Osteoblast (primary cell): ENCODE measurements around the gene GRIN2D. TPM values are rescaled to one million over a fixed set of nuclear protein-coding genes. Genes with fewer than 3 reads are reported as not detected.
"Not testable (repeated sequence)": the region's sequence is repeated elsewhere in the genome, so short reads cannot be mapped to it uniquely, and the experiment has no call there.

Experiments
- DNase-seq: peaks from one replicate; pipeline ENCODE4 v3.0.0; 2011; ENCODE audit warnings: low spot score, mixed read lengths; ENCODE audit not compliant: insufficient read length; ENCODE audit errors: missing footprints
- H2AFZ ChIP-seq: 2 replicates; pipeline ENCODE4 v1.6.0; 2011; ENCODE audit warnings: mild to moderate bottlenecking, low read length
- H3K27ac ChIP-seq: 2 replicates; pipeline ENCODE4 v1.5.1; 2011; ENCODE audit warnings: mild to moderate bottlenecking, low read depth, low read length, moderate library complexity
- H3K27me3 ChIP-seq: 2 replicates; pipeline ENCODE4 v1.6.0; 2012; ENCODE audit warnings: mild to moderate bottlenecking, control low read depth, inconsistent platforms, low read length, moderate library complexity; ENCODE audit not compliant: insufficient read depth
- H3K36me3 ChIP-seq: 2 replicates; pipeline ENCODE4 v1.5.1; 2011; ENCODE audit warnings: mild to moderate bottlenecking, low read length, control low read depth, moderate library complexity; ENCODE audit not compliant: insufficient read depth
- H3K4me1 ChIP-seq: 2 replicates; pipeline ENCODE4 v1.5.1; 2011; ENCODE audit warnings: mild to moderate bottlenecking, low read length, control low read depth, moderate library complexity; ENCODE audit not compliant: insufficient read depth
- H3K4me2 ChIP-seq: 2 replicates; pipeline ENCODE4 v1.6.0; 2011; ENCODE audit warnings: mild to moderate bottlenecking, low read length; ENCODE audit not compliant: insufficient read depth
- H3K4me3 ChIP-seq: fragments of 200-600 bp; sonication (generic); 3 replicates; pipeline ENCODE4 v1.5.1; 2012; ENCODE audit warnings: mild to moderate bottlenecking, low read length, inconsistent platforms; ENCODE audit not compliant: insufficient read depth
- H3K79me2 ChIP-seq: 2 replicates; pipeline ENCODE4 v1.6.0; 2012; ENCODE audit warnings: mild to moderate bottlenecking, low read length, control low read depth, inconsistent platforms; ENCODE audit not compliant: insufficient read depth
- H3K9me3 ChIP-seq: 2 replicates; pipeline ENCODE4 v1.5.1; 2011; ENCODE audit warnings: low read depth, low read length, control low read depth
- H4K20me1 ChIP-seq: 2 replicates; pipeline ENCODE4 v1.6.0; 2012; ENCODE audit warnings: mild to moderate bottlenecking, low read length, control low read depth; ENCODE audit not compliant: insufficient read depth
- total RNA-seq: library from RNA; depleted of rRNA; stranded (reverse); fragments of >200 nt; gene quantifications from 2 replicates; pipeline ENCODE4 v1.2.3, GENCODE V29; 2012
- TF ChIP-seq, protein P1 (sequence below): IDR thresholded peaks from 2 replicates; pipeline ENCODE4 v1.5.1; 2011; ENCODE audit warnings: mild to moderate bottlenecking, low read depth, low read length, moderate library complexity; ENCODE audit errors: extremely low read depth

Gene GRIN2D
- total RNA-seq, 1 donor: under 0.01 TPM

DNA sequence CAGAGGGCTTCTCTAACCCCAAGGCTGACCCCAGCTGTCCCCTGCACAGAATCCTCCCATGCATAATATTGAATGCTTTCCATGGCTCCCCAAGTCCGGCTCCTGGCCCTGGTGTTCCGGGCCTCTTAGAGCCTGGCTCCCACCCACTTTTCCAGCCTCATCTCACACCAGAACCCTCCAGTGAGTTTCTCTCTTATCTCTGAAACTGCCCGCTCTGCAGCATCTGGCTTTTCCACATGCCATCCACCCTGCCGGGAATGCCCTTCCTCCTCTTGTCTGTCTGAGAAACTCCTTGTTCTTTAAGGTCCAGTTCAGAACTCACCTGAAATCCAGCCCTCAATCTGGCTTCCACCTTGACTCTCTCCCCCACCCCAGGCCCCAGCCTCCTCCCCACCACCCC, 22.5 kb upstream of the GRIN2D start:
- H3K36me3 ChIP-seq: no peaks in the 10 kb centered on the region
- no peaks in the 10 kb centered on the region for H3K4me1 ChIP-seq
- H3K4me3 ChIP-seq: no peak overlapping the region
- H3K4me2 ChIP-seq: no peak overlapping the region
- no peaks in the 10 kb centered on the region for H4K20me1 ChIP-seq
- no peak for DNase-seq
- H3K27ac ChIP-seq: no peak overlapping the region
- no peak overlapping the region for H2AFZ ChIP-seq
- H3K27me3 ChIP-seq: no peaks in the 10 kb centered on the region
- no peaks in the 10 kb centered on the region for H3K79me2 ChIP-seq
- H3K9me3 ChIP-seq: no peaks in the 10 kb centered on the region
- TF ChIP-seq, protein P1, sequence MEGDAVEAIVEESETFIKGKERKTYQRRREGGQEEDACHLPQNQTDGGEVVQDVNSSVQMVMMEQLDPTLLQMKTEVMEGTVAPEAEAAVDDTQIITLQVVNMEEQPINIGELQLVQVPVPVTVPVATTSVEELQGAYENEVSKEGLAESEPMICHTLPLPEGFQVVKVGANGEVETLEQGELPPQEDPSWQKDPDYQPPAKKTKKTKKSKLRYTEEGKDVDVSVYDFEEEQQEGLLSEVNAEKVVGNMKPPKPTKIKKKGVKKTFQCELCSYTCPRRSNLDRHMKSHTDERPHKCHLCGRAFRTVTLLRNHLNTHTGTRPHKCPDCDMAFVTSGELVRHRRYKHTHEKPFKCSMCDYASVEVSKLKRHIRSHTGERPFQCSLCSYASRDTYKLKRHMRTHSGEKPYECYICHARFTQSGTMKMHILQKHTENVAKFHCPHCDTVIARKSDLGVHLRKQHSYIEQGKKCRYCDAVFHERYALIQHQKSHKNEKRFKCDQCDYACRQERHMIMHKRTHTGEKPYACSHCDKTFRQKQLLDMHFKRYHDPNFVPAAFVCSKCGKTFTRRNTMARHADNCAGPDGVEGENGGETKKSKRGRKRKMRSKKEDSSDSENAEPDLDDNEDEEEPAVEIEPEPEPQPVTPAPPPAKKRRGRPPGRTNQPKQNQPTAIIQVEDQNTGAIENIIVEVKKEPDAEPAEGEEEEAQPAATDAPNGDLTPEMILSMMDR: no peak

GRCh38 chr19:48371367-48371766, 22.1 kb upstream of the GRIN2D start:
- Histone ChIP-seq H3K79me2 (no peaks in the 10 kb centered on the region), H3K4me3 (no peak overlapping the region), H2AFZ (no peak overlapping the region), H3K36me3 (no peaks in the 10 kb centered on the region), H3K27ac (no peak overlapping the region), H3K9me3 (no peaks in the 10 kb centered on the region), H4K20me1 (no peaks in the 10 kb centered on the region), H3K27me3 (no peaks in the 10 kb centered on the region), H3K4me1 (no peaks in the 10 kb centered on the region), H3K4me2 (no peak overlapping the region)
- no peak for DNase-seq
- TF ChIP-seq, protein P1: no peak

GRCh38 chr19:48371771-48372170, 21.7 kb upstream of the GRIN2D start:
- H3K27ac ChIP-seq, H3K4me2 ChIP-seq, H4K20me1 ChIP-seq, H3K9me3 ChIP-seq, H2AFZ ChIP-seq, H3K27me3 ChIP-seq, H3K4me1 ChIP-seq, H3K79me2 ChIP-seq, DNase-seq, H3K4me3 ChIP-seq, H3K36me3 ChIP-seq: not testable (repeated sequence)

DNA sequence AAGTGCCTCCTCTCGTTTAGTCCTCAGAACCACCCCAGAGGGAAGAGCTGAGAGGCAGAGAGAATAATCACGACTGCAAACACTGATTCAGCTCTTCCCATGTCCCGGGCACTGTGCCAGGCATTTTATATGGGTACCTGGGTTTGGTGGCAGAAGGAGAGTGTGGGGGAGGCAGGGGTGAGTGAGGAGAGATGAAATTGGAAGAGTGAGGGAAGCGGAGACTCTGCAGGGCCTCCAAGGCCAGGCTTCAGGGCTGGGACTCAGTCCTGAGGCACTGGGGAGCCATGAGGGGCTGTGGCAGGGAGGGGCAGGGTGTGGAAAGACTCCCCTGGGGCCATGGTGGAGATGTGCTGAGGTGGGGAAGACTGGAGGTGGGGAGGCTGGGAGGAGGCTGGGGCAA, 20.6 kb upstream of the GRIN2D start:
- Histone ChIP-seq H3K27ac (no peak overlapping the region), H3K4me1 (no peaks in the 10 kb centered on the region), H3K9me3 (no peaks in the 10 kb centered on the region), H3K79me2 (no peaks in the 10 kb centered on the region), H3K4me3 (no peak overlapping the region), H2AFZ (no peak overlapping the region), H3K27me3 (no peaks in the 10 kb centered on the region), H4K20me1 (no peaks in the 10 kb centered on the region), H3K36me3 (no peaks in the 10 kb centered on the region), H3K4me2 (no peak overlapping the region)
- no peak for DNase-seq
- TF ChIP-seq, protein P1: no peak
